OCI-LY7 (cell line): ENCODE data around the gene ASB15.

Experiments
- CTCF ChIP-seq: fragments of 200-600 bp; sonication (generic); conservative IDR thresholded peaks from 2 replicates; pipeline ENCODE4 v1.5.1; 2014; ENCODE audit warnings: mild to moderate bottlenecking, antibody characterized with exemption, low read length, moderate library complexity, mixed read lengths
- EZH2phosphoT487 ChIP-seq: fragments of 200-600 bp; sonication (generic); IDR thresholded peaks from 2 replicates; pipeline ENCODE4 v1.6.1; 2018; ENCODE audit warnings: low read depth, borderline replicate concordance, mild to moderate bottlenecking, mixed run types, antibody characterized with exemption, low read length, moderate library complexity, mixed read lengths

- TF ChIP-seq CTCF (no peak), EZH2phosphoT487 (no peak)
Observed at GRCh38 chr7:123658023-123658422, 56.4 kb downstream of the ASB15 start.
